DOHH2 (cell line): ENCODE results near the gene KCTD5.

Source experiments
- EZH2phosphoT487 ChIP-seq: fragments of 200-600 bp; sonication (generic); IDR thresholded peaks from 2 replicates; pipeline ENCODE4 v1.6.1; 2017; ENCODE audit warnings: borderline replicate concordance, mild to moderate bottlenecking, antibody characterized with exemption, low read length, moderate library complexity, mixed read lengths
- TF ChIP-seq, protein P1 (sequence below): fragments of 200-600 bp; sonication (generic); IDR thresholded peaks from one replicate; pipeline ENCODE4 v1.5.1; 2014; ENCODE audit warnings: antibody characterized with exemption, mild to moderate bottlenecking, low read depth, low read length; ENCODE audit not compliant: poor library complexity, severe bottlenecking

DNA sequence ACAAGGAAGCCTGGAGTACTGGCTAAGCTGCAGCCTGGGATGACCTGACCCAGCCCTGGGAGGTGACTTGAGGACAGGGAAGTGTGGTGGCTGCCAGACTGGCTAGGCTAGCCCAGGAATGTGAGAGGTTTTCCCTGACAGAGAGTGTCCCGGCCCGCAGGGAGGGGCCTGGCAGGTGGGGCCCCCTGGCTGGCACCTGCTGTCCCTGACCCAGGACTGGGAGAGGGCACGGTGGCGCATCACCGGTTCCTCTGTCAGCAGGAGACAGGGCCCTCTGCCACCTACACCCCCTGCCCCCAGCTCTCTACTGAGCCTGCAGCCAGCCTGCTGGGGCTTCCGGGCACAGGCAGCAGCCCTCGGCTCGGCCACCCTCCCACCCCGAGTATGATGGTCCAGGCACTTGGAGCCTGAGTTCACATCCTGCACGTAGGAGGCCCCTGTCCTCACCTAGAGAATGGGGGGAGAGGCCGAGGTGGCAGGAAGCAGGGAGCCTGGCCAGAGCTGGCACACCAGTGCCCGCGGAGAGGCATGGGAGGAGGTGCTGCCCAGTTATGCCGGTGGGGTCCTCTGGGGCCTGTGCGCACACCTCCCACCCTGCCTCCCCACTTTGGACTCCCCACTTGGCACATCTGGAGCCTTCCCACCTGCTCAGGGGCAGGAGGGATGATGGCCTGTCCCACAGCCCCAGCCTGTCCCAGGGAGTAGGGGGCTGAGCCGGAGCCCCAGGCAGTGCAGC, 37.2 kb downstream of the KCTD5 start:
- TF ChIP-seq, protein P1, sequence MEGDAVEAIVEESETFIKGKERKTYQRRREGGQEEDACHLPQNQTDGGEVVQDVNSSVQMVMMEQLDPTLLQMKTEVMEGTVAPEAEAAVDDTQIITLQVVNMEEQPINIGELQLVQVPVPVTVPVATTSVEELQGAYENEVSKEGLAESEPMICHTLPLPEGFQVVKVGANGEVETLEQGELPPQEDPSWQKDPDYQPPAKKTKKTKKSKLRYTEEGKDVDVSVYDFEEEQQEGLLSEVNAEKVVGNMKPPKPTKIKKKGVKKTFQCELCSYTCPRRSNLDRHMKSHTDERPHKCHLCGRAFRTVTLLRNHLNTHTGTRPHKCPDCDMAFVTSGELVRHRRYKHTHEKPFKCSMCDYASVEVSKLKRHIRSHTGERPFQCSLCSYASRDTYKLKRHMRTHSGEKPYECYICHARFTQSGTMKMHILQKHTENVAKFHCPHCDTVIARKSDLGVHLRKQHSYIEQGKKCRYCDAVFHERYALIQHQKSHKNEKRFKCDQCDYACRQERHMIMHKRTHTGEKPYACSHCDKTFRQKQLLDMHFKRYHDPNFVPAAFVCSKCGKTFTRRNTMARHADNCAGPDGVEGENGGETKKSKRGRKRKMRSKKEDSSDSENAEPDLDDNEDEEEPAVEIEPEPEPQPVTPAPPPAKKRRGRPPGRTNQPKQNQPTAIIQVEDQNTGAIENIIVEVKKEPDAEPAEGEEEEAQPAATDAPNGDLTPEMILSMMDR, result no peak
- TF ChIP-seq EZH2phosphoT487, result no peak
